Loucy (cell line): ENCODE measurements around the gene INPP4B.
A peak's percentile ranks its signal among the peaks of the same experiment; 100 is the strongest.

ENCODE experiments used
- H2AFZ ChIP-seq: fragments of 200-600 bp; sonication (generic); 2 replicates; pipeline ENCODE4 v1.6.0; 2016; ENCODE audit warnings: antibody characterized with exemption, mild to moderate bottlenecking, low read length, moderate library complexity
- H3F3A ChIP-seq: fragments of 200-600 bp; 2 replicates; pipeline ENCODE4 v1.6.0; 2016; ENCODE audit warnings: antibody characterized with exemption, low read depth, mild to moderate bottlenecking
- H3K27me3 ChIP-seq: fragments of 200-600 bp; sonication (generic); 2 replicates; pipeline ENCODE4 v1.6.1; 2014; ENCODE audit warnings: low read length, mild to moderate bottlenecking; ENCODE audit not compliant: insufficient read depth, poor library complexity, severe bottlenecking
- H3K36me3 ChIP-seq: fragments of 200-600 bp; sonication (generic); 2 replicates; pipeline ENCODE4 v1.6.1; 2016; ENCODE audit warnings: low read length; ENCODE audit not compliant: insufficient read depth
- H3K4me1 ChIP-seq: fragments of 200-600 bp; sonication (generic); 2 replicates; pipeline ENCODE4 v1.5.1; 2014; ENCODE audit warnings: low read length, mild to moderate bottlenecking; ENCODE audit not compliant: insufficient read depth, poor library complexity, severe bottlenecking
- H3K4me2 ChIP-seq: fragments of 200-600 bp; sonication (generic); 2 replicates; pipeline ENCODE4 v1.6.0; 2014; ENCODE audit warnings: antibody characterized with exemption, low read length, low read depth, mild to moderate bottlenecking; ENCODE audit not compliant: poor library complexity, severe bottlenecking
- H3K4me3 ChIP-seq: fragments of 200-600 bp; sonication (generic); 2 replicates; pipeline ENCODE4 v1.5.1; 2014; ENCODE audit warnings: low read length, mild to moderate bottlenecking, mixed read lengths; ENCODE audit not compliant: poor library complexity, severe bottlenecking
- H3K79me2 ChIP-seq: fragments of 200-600 bp; sonication (generic); 2 replicates; pipeline ENCODE4 v1.6.1; 2014; ENCODE audit warnings: low read length; ENCODE audit not compliant: insufficient read depth
- H3K9ac ChIP-seq: fragments of 200-600 bp; sonication (generic); 2 replicates; pipeline ENCODE4 v1.6.0; 2014; ENCODE audit warnings: mild to moderate bottlenecking, low read depth, low read length, moderate library complexity; ENCODE audit not compliant: poor library complexity, severe bottlenecking
- H3K9me2 ChIP-seq: fragments of 200-600 bp; sonication (generic); replicated peaks from 2 replicates; pipeline ENCODE4 v1.6.1; 2016; ENCODE audit warnings: low read depth, low read length, mixed read lengths
- H3K9me3 ChIP-seq: fragments of 200-600 bp; sonication (generic); 2 replicates; pipeline ENCODE4 v1.6.1; 2014; ENCODE audit warnings: mild to moderate bottlenecking, antibody characterized with exemption, low read length, low read depth; ENCODE audit not compliant: insufficient read depth
- H4K20me1 ChIP-seq: fragments of 200-600 bp; sonication (generic); 2 replicates; pipeline ENCODE4 v1.6.0; 2014; ENCODE audit warnings: antibody characterized with exemption, low read length, mild to moderate bottlenecking; ENCODE audit not compliant: insufficient read depth, poor library complexity, severe bottlenecking
- CTCF ChIP-seq: fragments of 200-600 bp; sonication (generic); conservative IDR thresholded peaks from 2 replicates; pipeline ENCODE4 v1.5.1; 2014; ENCODE audit warnings: mild to moderate bottlenecking, antibody characterized with exemption, low read length
- EZH2phosphoT487 ChIP-seq: fragments of 200-600 bp; IDR thresholded peaks from 2 replicates; pipeline ENCODE4 v1.6.1; 2018; ENCODE audit warnings: antibody characterized with exemption, mild to moderate bottlenecking, moderate library complexity, borderline replicate concordance

Gene INPP4B

GRCh38 chr4:142386449-142386848 lies 459.7 kb downstream of the INPP4B start:
- no peaks in the 10 kb centered on the region for H3F3A ChIP-seq
- H3K9ac ChIP-seq = no peak overlapping the region
- no peak overlapping the region for H2AFZ ChIP-seq
- no peak for TF ChIP-seq EZH2phosphoT487
- TF ChIP-seq CTCF = no peak
- H3K27me3 ChIP-seq = no peaks in the 10 kb centered on the region
- no peak overlapping the region for H3K4me3 ChIP-seq
- H3K79me2 ChIP-seq = peaks cover 81% of the 10 kb centered on the region
- 0 out of 2 replicates have a peak, but pooled peaks cover 6% of the 10 kb centered on the region for H3K36me3 ChIP-seq
- H3K9me3 ChIP-seq = no peaks in the 10 kb centered on the region
- no peaks in the 10 kb centered on the region for H4K20me1 ChIP-seq
- H3K4me2 ChIP-seq = no peak overlapping the region
- no peaks in the 10 kb centered on the region for H3K9me2 ChIP-seq
- H3K4me1 ChIP-seq = peaks cover 33% of the 10 kb centered on the region

- peaks cover 17% of the 10 kb centered on the region for H3K4me1 ChIP-seq
- peak overlapping the region; percentile 24 for H3K4me2 ChIP-seq
- no peaks in the 10 kb centered on the region for H4K20me1 ChIP-seq
- no peaks in the 10 kb centered on the region for H3F3A ChIP-seq
- TF ChIP-seq EZH2phosphoT487 = no peak
- TF ChIP-seq CTCF = no peak
- H3K9me3 ChIP-seq = no peaks in the 10 kb centered on the region
- H3K4me3 ChIP-seq = no peak overlapping the region
- peaks cover 71% of the 10 kb centered on the region for H3K79me2 ChIP-seq
- H3K36me3 ChIP-seq = 0 out of 2 replicates have a peak, but pooled peaks cover 6% of the 10 kb centered on the region
- no peak overlapping the region for H3K9ac ChIP-seq
- H3K27me3 ChIP-seq = no peaks in the 10 kb centered on the region
- no peaks in the 10 kb centered on the region for H3K9me2 ChIP-seq
- H2AFZ ChIP-seq = no peak overlapping the region
These were observed 462.2 kb downstream of the INPP4B start for GRCh38 chr4:142383800-142384470.

DNA sequence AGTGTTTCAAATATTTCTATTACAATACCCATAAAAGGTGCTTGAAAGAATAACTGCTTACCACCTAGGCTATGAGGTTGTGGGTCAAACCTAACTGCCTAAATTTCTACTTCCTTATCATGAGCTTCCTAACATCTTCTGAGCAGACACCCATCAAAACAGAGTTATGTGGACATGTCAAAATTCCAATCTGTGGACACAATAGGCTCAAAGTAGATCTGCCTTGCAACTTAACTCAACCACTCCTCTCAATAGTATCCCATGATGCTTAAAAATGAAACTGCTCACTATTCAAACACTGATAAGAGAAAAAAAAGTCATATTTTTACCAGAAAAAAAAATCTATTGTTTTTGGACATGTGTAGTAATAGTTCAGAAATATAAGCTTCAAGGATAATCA lies 462.7 kb downstream of the INPP4B start:
- peaks cover 71% of the 10 kb centered on the region for H3K79me2 ChIP-seq
- H3K36me3 ChIP-seq = 0 out of 2 replicates have a peak, but pooled peaks cover 6% of the 10 kb centered on the region
- H3K9me3 ChIP-seq = no peaks in the 10 kb centered on the region
- H3F3A ChIP-seq = no peaks in the 10 kb centered on the region
- no peak overlapping the region for H3K4me3 ChIP-seq
- peak overlapping the region; percentile 24 for H3K4me2 ChIP-seq
- H3K4me1 ChIP-seq = peaks cover 17% of the 10 kb centered on the region
- TF ChIP-seq EZH2phosphoT487 = no peak
- no peak for TF ChIP-seq CTCF
- no peaks in the 10 kb centered on the region for H3K9me2 ChIP-seq
- H2AFZ ChIP-seq = no peak overlapping the region
- H3K9ac ChIP-seq = no peak overlapping the region
- H4K20me1 ChIP-seq = no peaks in the 10 kb centered on the region
- H3K27me3 ChIP-seq = no peaks in the 10 kb centered on the region
